Measurements from ENCODE around the gene ZNF443.
"Not testable (repeated sequence)": the region's sequence is repeated elsewhere in the genome, so short reads cannot be mapped to it uniquely, and the experiment has no call there.

ZNF443 gene

GRCh38 chr19:12440541-12441316 lies at the start of gene ZNF443:
Gene ZNF443, minus strand, starts transcription at chr19:12441021. Its CDS starts 107 bp downstream, at chr19:12440914.
- Histone ChIP-seq H3K9ac (ENCODE audit: low read depth, low read length) (peak within 1 kb of the TSS; percentile 48), H3K9me3 (ENCODE audit: control insufficient read depth, insufficient read depth, low read length) (no peaks in the 10 kb centered on the region)

GRCh38 chr19:12486265-12486783 lies 45.5 kb upstream of the ZNF443 start:
- not testable (repeated sequence) for H3K9me3 ChIP-seq (ENCODE audit: control insufficient read depth, insufficient read depth, low read length); H3K4me1 ChIP-seq (ENCODE audit: insufficient read depth, low read length); H3K36me3 ChIP-seq (ENCODE audit: insufficient read depth, low read length); H3K9ac ChIP-seq (ENCODE audit: low read depth, low read length)

More at GRCh38 chr19:12440541-12441316, at the start of gene ZNF443:
- Histone ChIP-seq H3K4me1 (ENCODE audit: insufficient read depth, low read length) (no peaks in the 10 kb centered on the region), H3K36me3 (ENCODE audit: insufficient read depth, low read length) (no peaks in the 10 kb centered on the region)

- no peaks in the 10 kb centered on the region for H3K9me3 ChIP-seq (ENCODE audit: control insufficient read depth, insufficient read depth, low read length)
- peaks cover 5% of the 10 kb centered on the region; the same call in 1 of the 2 replicates for H3K4me1 ChIP-seq (ENCODE audit: insufficient read depth, low read length)
- H3K9ac ChIP-seq (ENCODE audit: low read depth, low read length) = peak overlapping the region; percentile 72; the same call in 1 of the 2 replicates
- H3K36me3 ChIP-seq (ENCODE audit: insufficient read depth, low read length) = no peaks in the 10 kb centered on the region
Observed at GRCh38 chr19:12485571-12485970, 44.8 kb upstream of the ZNF443 start.

GRCh38 chr19:12485052-12485416 lies 44.2 kb upstream of the ZNF443 start:
- H3K36me3 ChIP-seq (ENCODE audit: insufficient read depth, low read length) = no peaks in the 10 kb centered on the region
- H3K9me3 ChIP-seq (ENCODE audit: control insufficient read depth, insufficient read depth, low read length) = no peaks in the 10 kb centered on the region
- H3K4me1 ChIP-seq (ENCODE audit: insufficient read depth, low read length) = peaks cover 5% of the 10 kb centered on the region; the same call in 1 of the 2 replicates
- H3K9ac ChIP-seq (ENCODE audit: low read depth, low read length) = peak overlapping the region; percentile 72; the same call in 1 of the 2 replicates

- Histone ChIP-seq H3K9me3 (ENCODE audit: control insufficient read depth, insufficient read depth, low read length) (no peaks in the 10 kb centered on the region), H3K9ac (ENCODE audit: low read depth, low read length) (peak within 1 kb of the TSS; percentile 72), H3K36me3 (ENCODE audit: insufficient read depth, low read length) (no peaks in the 10 kb centered on the region), H3K4me1 (ENCODE audit: insufficient read depth, low read length) (peaks cover 5% of the 10 kb centered on the region; the same call in 1 of the 2 replicates)
Observed at GRCh38 chr19:12484371-12485051, 43.7 kb upstream of the ZNF443 start, which contains the start of gene ZNF709. Gene ZNF709, minus strand, starts transcription at chr19:12484816. Its CDS starts 159 bp downstream, at chr19:12484657.

GRCh38 chr19:12484011-12484370 lies 43.2 kb upstream of the ZNF443 start:
- H3K9ac ChIP-seq (ENCODE audit: low read depth, low read length) = peak overlapping the region; percentile 72

GRCh38 chr19:12482509-12482886 lies 41.7 kb upstream of the ZNF443 start:
- Histone ChIP-seq H3K9ac (ENCODE audit: low read depth, low read length) (no peak overlapping the region), H3K36me3 (ENCODE audit: insufficient read depth, low read length) (no peaks in the 10 kb centered on the region), H3K4me1 (ENCODE audit: insufficient read depth, low read length) (peaks cover 5% of the 10 kb centered on the region; the same call in 1 of the 2 replicates), H3K9me3 (ENCODE audit: control insufficient read depth, insufficient read depth, low read length) (no peaks in the 10 kb centered on the region)

More at GRCh38 chr19:12484011-12484370, 43.2 kb upstream of the ZNF443 start:
- Histone ChIP-seq H3K36me3 (ENCODE audit: insufficient read depth, low read length) (no peaks in the 10 kb centered on the region), H3K9me3 (ENCODE audit: control insufficient read depth, insufficient read depth, low read length) (no peaks in the 10 kb centered on the region), H3K4me1 (ENCODE audit: insufficient read depth, low read length) (peaks cover 5% of the 10 kb centered on the region; the same call in 1 of the 2 replicates)

- no peaks in the 10 kb centered on the region for H3K9me3 ChIP-seq (ENCODE audit: control insufficient read depth, insufficient read depth, low read length)
- no peak overlapping the region for H3K9ac ChIP-seq (ENCODE audit: low read depth, low read length)
- peaks cover 5% of the 10 kb centered on the region; the same call in 1 of the 2 replicates for H3K4me1 ChIP-seq (ENCODE audit: insufficient read depth, low read length)
- H3K36me3 ChIP-seq (ENCODE audit: insufficient read depth, low read length) = no peaks in the 10 kb centered on the region
Observed at GRCh38 chr19:12481781-12482508, 41.1 kb upstream of the ZNF443 start.

- Histone ChIP-seq H3K9ac (ENCODE audit: low read depth, low read length) (no peak overlapping the region), H3K4me1 (ENCODE audit: insufficient read depth, low read length) (no peaks in the 10 kb centered on the region), H3K9me3 (ENCODE audit: control insufficient read depth, insufficient read depth, low read length) (0 out of 2 replicates have a peak, but pooled peaks cover 3% of the 10 kb centered on the region), H3K36me3 (ENCODE audit: insufficient read depth, low read length) (no peaks in the 10 kb centered on the region)
Observed at GRCh38 chr19:12478234-12478941, 37.6 kb upstream of the ZNF443 start.

GRCh38 chr19:12467651-12468050 lies 26.8 kb upstream of the ZNF443 start:
- not testable (repeated sequence) for H3K9me3 ChIP-seq (ENCODE audit: control insufficient read depth, insufficient read depth, low read length); H3K4me1 ChIP-seq (ENCODE audit: insufficient read depth, low read length); H3K9ac ChIP-seq (ENCODE audit: low read depth, low read length); H3K36me3 ChIP-seq (ENCODE audit: insufficient read depth, low read length)

GRCh38 chr19:12465211-12465610 lies 24.4 kb upstream of the ZNF443 start:
- H3K9me3 ChIP-seq (ENCODE audit: control insufficient read depth, insufficient read depth, low read length) = peaks cover 4% of the 10 kb centered on the region; the same call in 1 of the 2 replicates

GRCh38 chr19:12464769-12465168 lies 23.9 kb upstream of the ZNF443 start:
- H3K9ac ChIP-seq (ENCODE audit: low read depth, low read length) = no peak overlapping the region
- H3K4me1 ChIP-seq (ENCODE audit: insufficient read depth, low read length) = no peaks in the 10 kb centered on the region
- H3K9me3 ChIP-seq (ENCODE audit: control insufficient read depth, insufficient read depth, low read length) = peaks cover 4% of the 10 kb centered on the region; the same call in 1 of the 2 replicates
- no peaks in the 10 kb centered on the region for H3K36me3 ChIP-seq (ENCODE audit: insufficient read depth, low read length)

More at GRCh38 chr19:12465211-12465610, 24.4 kb upstream of the ZNF443 start:
- no peak overlapping the region for H3K9ac ChIP-seq (ENCODE audit: low read depth, low read length)
- no peaks in the 10 kb centered on the region for H3K4me1 ChIP-seq (ENCODE audit: insufficient read depth, low read length)
- H3K36me3 ChIP-seq (ENCODE audit: insufficient read depth, low read length) = no peaks in the 10 kb centered on the region

- not testable (repeated sequence) for H3K36me3 ChIP-seq (ENCODE audit: insufficient read depth, low read length); H3K4me1 ChIP-seq (ENCODE audit: insufficient read depth, low read length); H3K9me3 ChIP-seq (ENCODE audit: control insufficient read depth, insufficient read depth, low read length); H3K9ac ChIP-seq (ENCODE audit: low read depth, low read length)
Observed at GRCh38 chr19:12464139-12464538, 23.3 kb upstream of the ZNF443 start.
